Stomach smooth muscle (tissue), 2 donors: ENCODE measurements around the gene TNXB.

Experiments
- H3K27ac ChIP-seq: one replicate; pipeline ENCODE4 v1.7.0; 2013; ENCODE audit warnings: mild to moderate bottlenecking, low read length, inconsistent platforms
- H3K27me3 ChIP-seq, 2 donors: one replicate each; pipeline ENCODE4 v1.7.0; 2013; ENCODE audit warnings: low read length in 2 of 2; ENCODE audit not compliant: insufficient read depth in 2 of 2, control insufficient read depth in 1 of 2
- H3K36me3 ChIP-seq, 2 donors: one replicate each; pipeline ENCODE4 v1.7.0; 2013; ENCODE audit warnings: low read length in 2 of 2; ENCODE audit not compliant: control insufficient read depth in 2 of 2, insufficient read depth in 2 of 2
- H3K4me1 ChIP-seq: one replicate; pipeline ENCODE4 v1.7.0; 2013; ENCODE audit warnings: low read length; ENCODE audit not compliant: control insufficient read depth, insufficient read depth
- H3K4me3 ChIP-seq, 2 donors: one replicate each; pipeline ENCODE4 v1.7.0; 2013; ENCODE audit warnings: low read length in 2 of 2
- H3K9ac ChIP-seq, 2 donors: one replicate each; pipeline ENCODE4 v1.7.0; 2013; ENCODE audit warnings: low read length in 2 of 2, mild to moderate bottlenecking in 1 of 2
- H3K9me3 ChIP-seq, 2 donors: one replicate each; pipeline ENCODE4 v1.7.0; 2013; ENCODE audit warnings: low read length in 2 of 2; ENCODE audit not compliant: control insufficient read depth in 2 of 2
- donor health status: healthy.
- donor health status: Pancreatic carcinoma.

The TNXB gene

DNA sequence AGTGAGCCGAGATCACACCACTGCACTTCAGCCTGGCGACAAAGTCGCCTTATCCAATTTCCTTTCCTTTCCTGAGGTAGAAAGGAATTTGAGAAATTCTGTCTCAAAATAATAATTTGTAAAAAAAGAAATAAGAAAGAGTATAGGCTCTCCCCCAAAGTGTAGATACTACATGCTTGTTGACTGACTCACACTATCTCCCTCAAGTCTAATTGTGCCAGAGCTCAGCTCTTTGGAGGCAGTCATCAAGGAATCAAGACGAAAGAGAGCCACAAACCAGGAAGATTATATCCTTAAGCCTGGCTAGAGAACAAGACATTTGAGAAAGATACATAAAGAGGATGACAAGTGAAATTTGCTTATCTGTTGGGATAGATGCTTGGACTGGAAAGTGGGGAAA is 24.6 kb upstream of the TNXB start:
- Histone ChIP-seq H3K4me1 (peaks cover 9% of the 10 kb centered on the region), H3K27ac (no peak overlapping the region), H3K9ac (no peak overlapping the region), H3K9me3 (no peaks in the 10 kb centered on the region), H3K27me3 (no peaks in the 10 kb centered on the region), H3K36me3 (no peaks in the 10 kb centered on the region), H3K4me3 (no peak overlapping the region)

DNA sequence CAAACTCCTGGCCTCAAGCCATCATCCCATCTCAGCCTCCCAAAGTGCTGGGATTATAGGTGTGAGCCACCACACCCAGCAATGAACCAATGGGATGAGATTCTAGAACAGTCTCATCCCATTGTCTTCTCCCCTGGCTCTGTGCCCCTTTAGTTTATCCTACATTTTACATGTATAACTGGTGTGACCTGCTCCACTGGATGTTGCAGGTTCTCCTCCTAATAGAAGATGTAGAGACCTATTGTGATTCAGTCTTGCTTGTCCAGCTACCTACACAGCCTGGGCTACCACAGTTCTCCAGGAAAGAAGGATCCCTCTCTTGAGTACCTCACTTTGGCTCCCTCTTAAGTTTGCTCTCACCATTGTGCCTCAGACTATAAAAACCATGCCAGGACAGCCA is 23.0 kb upstream of the TNXB start:
- Histone ChIP-seq H3K36me3 (no peaks in the 10 kb centered on the region), H3K27ac (no peak overlapping the region), H3K27me3 (no peaks in the 10 kb centered on the region), H3K4me1 (peaks cover 22% of the 10 kb centered on the region), H3K4me3 (no peak overlapping the region), H3K9me3 (no peaks in the 10 kb centered on the region), H3K9ac (no peak overlapping the region)

DNA sequence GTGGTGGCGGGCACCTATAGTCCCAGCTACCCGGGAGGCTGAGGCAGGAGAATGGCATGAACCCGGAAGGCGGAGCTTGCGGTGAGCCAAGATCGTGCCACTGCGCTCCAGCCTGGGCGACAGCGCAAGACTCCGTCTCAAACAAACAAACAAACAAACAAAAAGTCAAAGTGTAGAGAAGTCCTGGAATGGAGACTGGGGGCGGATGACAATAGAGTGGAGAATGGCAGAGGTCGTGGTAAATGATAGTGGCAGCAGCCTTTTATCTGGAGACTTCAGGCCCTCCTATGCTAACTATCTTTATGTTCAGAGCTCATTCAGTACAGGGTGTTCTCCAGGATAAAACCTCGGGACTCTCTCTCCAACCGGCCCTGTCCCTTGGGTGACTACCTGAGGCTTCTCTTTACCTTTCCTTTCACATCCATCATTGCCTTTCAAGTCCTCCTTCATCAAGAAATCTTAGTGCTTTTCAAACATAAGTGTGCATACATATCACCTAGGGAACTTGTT is 22.4 kb upstream of the TNXB start:
- Histone ChIP-seq H3K4me1 (peaks cover 27% of the 10 kb centered on the region), H3K27me3 (no peaks in the 10 kb centered on the region), H3K4me3 (no peak overlapping the region), H3K36me3 (peaks cover 2 to 3% of the 10 kb centered on the region in 2 donors), H3K27ac (no peak overlapping the region), H3K9me3 (no peaks in the 10 kb centered on the region), H3K9ac (no peak overlapping the region)

DNA sequence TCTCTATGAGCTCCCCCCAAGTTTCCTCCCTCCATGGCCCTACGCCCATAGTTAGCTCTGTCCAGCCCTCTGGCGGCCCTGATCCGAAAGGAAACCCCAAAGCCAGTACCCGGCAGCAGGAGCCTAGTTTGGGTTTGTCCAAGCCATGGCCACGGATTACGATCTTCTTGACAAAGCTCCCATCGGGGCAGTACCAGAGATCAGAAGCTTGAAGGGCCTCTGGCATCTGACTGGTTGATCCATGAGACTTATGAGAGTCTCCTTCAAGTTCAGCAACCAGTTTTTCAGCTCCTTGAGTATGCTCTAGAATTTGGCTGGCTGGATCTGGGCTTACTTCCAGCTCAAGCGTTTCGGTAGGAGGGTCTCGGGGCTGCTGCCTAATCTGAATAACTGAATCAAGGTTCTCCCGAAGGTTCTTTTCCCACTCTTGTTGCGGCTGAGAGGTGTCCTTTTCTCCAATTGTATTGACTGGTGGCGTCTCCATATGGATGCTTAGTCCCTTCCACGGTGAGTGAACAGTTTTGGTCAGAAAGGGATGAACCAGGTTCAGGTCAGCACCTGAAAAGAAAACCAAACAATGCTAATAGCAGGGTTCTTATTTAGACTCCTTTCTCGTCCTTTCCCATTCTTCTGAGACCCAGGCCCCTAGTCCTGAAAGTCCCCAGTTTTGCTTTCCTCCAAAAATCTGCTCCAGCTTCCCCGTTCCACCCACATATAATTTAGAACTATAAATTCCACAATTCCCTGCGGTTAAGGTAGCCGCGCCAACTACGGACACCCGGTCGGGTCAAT is 20.4 kb upstream of the TNXB start:
- Histone ChIP-seq H3K9me3 (no peaks in the 10 kb centered on the region), H3K36me3 (peaks cover 10 to 11% of the 10 kb centered on the region in 2 donors), H3K27me3 (no peaks in the 10 kb centered on the region)

DNA sequence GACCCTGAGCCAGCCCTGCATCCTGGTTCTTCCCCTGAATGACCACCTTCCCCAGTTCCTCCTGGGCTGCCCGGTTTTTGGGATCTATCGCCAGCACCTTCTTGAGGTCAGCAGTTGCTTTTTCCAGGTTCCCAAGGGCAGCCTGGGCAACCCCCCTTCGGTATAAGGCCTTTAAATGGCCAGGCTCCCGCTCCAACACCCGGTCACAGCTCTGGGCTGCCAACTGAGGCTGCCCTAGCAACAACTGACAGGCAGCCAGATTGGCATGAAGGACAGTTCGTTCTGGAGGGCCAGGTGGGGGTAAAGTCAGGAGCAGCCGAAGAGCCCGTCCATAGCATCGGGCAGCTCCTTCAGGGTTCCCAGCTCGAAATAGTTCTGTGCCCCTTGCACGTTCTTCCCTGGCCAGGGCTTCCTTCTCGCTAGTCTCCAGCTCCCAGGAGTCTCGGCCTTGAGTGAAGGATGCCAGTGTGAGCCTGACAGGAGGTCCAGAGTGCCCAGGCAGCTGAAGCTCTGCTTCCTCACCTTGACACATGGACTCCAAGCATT is 19.7 kb upstream of the TNXB start:
- Histone ChIP-seq H3K36me3 (peaks cover 11 to 14% of the 10 kb centered on the region in 2 donors), H3K27ac (peak overlapping the region; percentile 92), H3K4me1 (peaks cover 32% of the 10 kb centered on the region), H3K9ac (peak overlapping the region; percentile 21), H3K27me3 (no peaks in the 10 kb centered on the region), H3K4me3 (peak overlapping the region; percentile 70 to 80), H3K9me3 (no peaks in the 10 kb centered on the region)

More for the DNA sequence above, 20.4 kb upstream of the TNXB start:
- Histone ChIP-seq H3K4me1 (peaks cover 29% of the 10 kb centered on the region), H3K9ac (peak overlapping the region; percentile 61 to 71), H3K4me3 (peak overlapping the region; percentile 70 to 80), H3K27ac (peak overlapping the region; percentile 92)

DNA sequence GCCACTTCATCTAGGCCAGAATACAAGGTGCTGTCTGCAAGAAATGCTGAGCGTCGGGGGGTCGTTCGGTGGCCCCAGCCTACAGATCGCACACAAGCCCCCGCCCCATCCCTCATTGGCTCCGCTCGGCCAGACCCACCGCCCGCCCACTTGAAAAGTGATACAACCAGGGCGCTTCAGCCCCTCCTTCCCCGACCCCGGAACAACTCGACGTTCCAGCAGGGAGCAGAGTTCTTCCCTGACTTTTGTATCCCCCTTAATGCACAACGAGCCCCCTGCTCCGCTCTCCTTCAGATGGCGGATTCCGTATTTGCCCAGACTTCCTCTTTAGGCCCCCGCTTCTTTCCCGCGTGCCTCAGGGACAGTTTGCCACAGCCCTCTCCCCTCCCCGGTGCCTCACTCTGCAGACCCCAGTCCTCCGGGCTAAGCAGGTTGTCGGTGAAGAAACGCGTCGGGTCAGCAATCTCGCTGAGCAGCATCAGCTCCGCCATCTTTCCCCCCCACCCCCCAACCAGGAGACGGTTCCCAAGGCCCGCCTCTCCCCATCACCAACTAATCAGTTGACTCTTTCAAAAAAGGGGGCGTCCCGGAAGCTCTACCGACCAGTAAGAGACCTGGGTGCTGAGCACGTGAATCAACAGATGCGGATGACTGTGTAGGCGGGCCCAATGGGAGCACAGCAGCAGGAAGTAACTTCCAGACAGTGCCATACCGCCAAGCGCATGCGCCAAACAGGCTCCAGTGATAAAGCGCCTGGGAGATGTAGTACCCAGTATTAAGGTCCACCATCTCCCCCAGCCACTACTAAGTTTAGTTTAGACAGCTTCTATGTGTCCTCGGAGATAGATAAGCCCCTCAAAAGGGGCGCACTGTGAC is 18.8 kb upstream of the TNXB start, which contains the start of gene ATF6B:
ATF6B (minus strand) TSS at position 530 of the 876 bp plus-strand sequence; CDS start at position 491, 39 bp downstream.
- peak within 1 kb of the TSS; percentile 82 to 95 for H3K9ac ChIP-seq
- H3K27ac ChIP-seq: peak within 1 kb of the TSS; percentile 92
- H3K27me3 ChIP-seq: no peaks in the 10 kb centered on the region
- peaks cover 32% of the 10 kb centered on the region for H3K4me1 ChIP-seq
- H3K36me3 ChIP-seq: peaks cover 11 to 17% of the 10 kb centered on the region in 2 donors
- H3K9me3 ChIP-seq: no peaks in the 10 kb centered on the region
- peak within 1 kb of the TSS; percentile 97 to 100 for H3K4me3 ChIP-seq

DNA sequence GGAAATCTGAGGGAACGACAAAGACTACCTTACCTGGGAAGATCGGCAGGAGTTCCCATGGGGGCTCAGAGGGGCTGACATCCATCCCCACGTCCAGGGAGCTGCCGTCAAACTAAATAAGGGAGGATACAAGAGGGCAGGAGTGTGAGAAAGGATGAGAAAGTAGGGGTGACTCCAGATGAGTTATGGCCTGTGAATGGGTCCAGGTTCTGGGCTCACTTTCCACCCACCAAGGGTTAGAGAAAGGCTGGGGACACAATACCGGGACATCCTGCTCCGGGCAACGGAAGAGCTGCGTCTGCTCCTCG is 18.2 kb upstream of the TNXB start:
- no peaks in the 10 kb centered on the region for H3K27me3 ChIP-seq
- peaks cover 32% of the 10 kb centered on the region for H3K4me1 ChIP-seq

DNA sequence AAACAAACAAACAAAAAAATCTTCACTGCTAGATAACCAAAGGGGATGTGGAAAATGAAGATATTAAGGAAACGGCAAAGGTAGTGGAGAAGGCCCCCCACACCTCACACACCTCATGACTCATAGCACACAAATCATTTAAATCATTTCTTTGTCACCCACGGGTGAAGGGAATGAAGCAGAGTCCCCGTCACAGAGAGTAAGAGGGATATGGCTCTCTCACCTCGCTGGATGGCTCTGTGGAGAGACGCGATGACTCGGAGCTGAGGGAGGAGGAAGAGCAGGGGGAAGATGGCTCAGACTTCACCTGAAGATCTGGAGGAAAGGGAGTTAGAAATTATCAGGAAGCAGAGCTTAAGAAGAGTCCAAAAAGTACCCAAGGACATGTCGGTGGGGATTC is 17.7 kb upstream of the TNXB start:
- Histone ChIP-seq H3K4me1 (peaks cover 32% of the 10 kb centered on the region), H3K9me3 (no peaks in the 10 kb centered on the region), H3K4me3 (peak overlapping the region; percentile 97 to 100), H3K27ac (no peak overlapping the region), H3K36me3 (peaks cover 15 to 21% of the 10 kb centered on the region in 2 donors), H3K9ac (peak overlapping the region; percentile 82 to 95), H3K27me3 (no peaks in the 10 kb centered on the region)

More for the DNA sequence above, 18.2 kb upstream of the TNXB start:
- peak overlapping the region; percentile 97 to 100 for H3K4me3 ChIP-seq
- H3K9ac ChIP-seq: peak overlapping the region; percentile 82 to 95
- peak overlapping the region; percentile 78 for H3K27ac ChIP-seq
- no peaks in the 10 kb centered on the region for H3K9me3 ChIP-seq
- H3K36me3 ChIP-seq: peaks cover 11 to 17% of the 10 kb centered on the region in 2 donors

DNA sequence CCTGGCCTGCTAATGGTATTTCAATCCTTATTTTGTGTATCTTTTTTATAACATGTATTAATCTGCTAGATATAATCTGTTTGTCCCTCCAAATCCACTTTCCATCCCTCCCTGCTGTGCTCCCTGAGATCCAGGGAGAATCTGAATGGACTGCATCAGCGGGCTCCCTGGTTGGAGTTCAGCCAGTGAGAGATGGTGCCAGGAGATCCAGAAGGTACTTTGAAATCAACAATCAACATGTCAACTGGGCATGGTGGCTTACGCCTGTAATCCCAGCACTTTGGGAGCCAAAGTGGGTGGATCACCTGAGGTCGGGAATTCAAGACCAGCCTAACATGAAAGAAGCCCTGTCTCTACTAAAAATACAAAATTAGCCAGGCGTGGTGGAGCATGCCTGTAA is 14.5 kb upstream of the TNXB start:
- H3K4me1 ChIP-seq: peaks cover 32% of the 10 kb centered on the region
- H3K36me3 ChIP-seq: peaks cover 35 to 36% of the 10 kb centered on the region in 2 donors
- no peak overlapping the region for H3K4me3 ChIP-seq
- no peaks in the 10 kb centered on the region for H3K9me3 ChIP-seq
- H3K9ac ChIP-seq: no peak overlapping the region
- H3K27ac ChIP-seq: no peak overlapping the region
- H3K27me3 ChIP-seq: no peaks in the 10 kb centered on the region

DNA sequence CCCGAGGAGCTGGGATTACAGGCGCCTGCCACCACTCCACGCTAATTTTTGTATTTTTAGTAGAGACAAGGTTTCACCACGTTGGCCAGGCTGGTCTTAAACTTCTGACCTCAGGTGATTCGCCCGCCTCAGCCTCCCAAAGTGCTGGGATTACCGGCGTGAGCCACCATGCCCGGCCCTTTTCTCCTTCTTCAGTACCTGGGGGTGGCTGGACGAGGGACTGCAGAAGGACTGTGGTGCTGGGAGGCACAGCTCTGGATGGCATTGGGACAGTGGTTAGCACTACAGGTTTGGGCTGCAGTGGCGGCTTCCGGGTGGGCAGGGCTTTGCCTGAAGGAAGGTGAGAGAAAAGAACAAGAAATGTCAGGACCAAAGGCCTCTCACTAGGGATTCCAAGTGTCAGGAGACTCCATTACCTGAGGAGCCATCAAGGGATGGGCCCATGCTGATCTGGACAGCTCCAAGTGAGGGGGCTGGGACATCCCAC is 11.5 kb upstream of the TNXB start:
- H3K36me3 ChIP-seq: peaks cover 44 to 54% of the 10 kb centered on the region in 2 donors

More for the DNA sequence above, 11.5 kb upstream of the TNXB start:
- Histone ChIP-seq H3K27me3 (no peaks in the 10 kb centered on the region), H3K9me3 (no peaks in the 10 kb centered on the region), H3K4me1 (peaks cover 16% of the 10 kb centered on the region), H3K9ac (no peak overlapping the region), H3K4me3 (no peak overlapping the region), H3K27ac (no peak overlapping the region)
